Measurements from ENCODE around the gene DHX9.

The DHX9 gene

GRCh38 chr1:182847105-182847504, 8.0 kb downstream of the DHX9 start:
- no peak for DNase-seq (ENCODE audit: low read depth in 1 of 2, low spot score in 1 of 2)
- TF ChIP-seq JUND (IDR thresholded peaks at IDR 0.05; ENCODE audit: low read depth): no peak
- in situ Hi-C loops (cut with HindIII; ENCODE audit: low pct_unique_long_range_greater_than_20kb, low sequenced_read_pairs): no loop called here

GRCh38 chr1:182848736-182849135, 9.6 kb downstream of the DHX9 start:
- TF ChIP-seq JUND (IDR thresholded peaks at IDR 0.05; ENCODE audit: low read depth): no peak
- DNase-seq (ENCODE audit: low read depth in 1 of 2, low spot score in 1 of 2): no peak
- in situ Hi-C loops (cut with HindIII; ENCODE audit: low pct_unique_long_range_greater_than_20kb, low sequenced_read_pairs): no loop called here

DNA sequence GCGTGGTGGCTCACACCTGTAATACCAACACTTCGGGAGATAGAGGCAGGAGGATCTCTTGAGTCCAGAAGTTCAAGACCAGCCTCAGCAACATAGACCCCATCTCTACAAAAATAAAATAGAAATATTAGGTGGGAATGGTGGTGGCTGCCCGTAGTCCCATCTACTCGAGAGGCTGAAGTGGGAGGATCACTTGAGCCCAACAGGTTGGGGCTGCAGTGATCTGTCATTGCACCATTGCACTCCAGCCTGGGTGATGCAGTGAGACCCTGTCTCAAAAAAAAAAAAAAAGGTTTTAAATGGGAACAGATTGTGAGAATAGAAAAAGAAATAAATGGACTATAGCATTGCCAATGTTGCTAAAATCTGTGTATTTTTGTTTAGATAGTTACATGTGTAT, 11.2 kb downstream of the DHX9 start:
- TF ChIP-seq JUND (IDR thresholded peaks at IDR 0.05; ENCODE audit: low read depth): no peak
- in situ Hi-C loops (cut with HindIII; ENCODE audit: low pct_unique_long_range_greater_than_20kb, low sequenced_read_pairs): no loop called here
- no peak for DNase-seq (ENCODE audit: low read depth in 1 of 2, low spot score in 1 of 2)

DNA sequence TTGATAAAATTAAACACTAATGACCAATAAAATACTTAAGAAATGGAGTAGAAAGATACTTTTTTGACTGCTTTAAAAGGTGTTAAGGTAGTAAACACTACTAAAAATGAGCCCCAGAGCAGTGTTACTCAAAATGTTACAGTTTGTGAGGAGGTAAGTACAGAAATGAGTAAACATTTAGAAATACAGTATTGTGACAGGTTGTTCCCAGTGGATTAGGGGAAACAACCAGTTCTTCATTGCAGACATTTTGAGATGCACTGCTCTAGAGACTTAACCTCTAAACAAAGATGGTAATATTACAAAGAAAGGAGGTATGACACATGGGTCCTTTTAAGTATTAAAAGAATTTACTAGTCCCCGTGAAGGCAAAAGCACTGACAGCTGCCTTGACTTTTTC, 12.7 kb downstream of the DHX9 start:
- in situ Hi-C loops (cut with HindIII; ENCODE audit: low pct_unique_long_range_greater_than_20kb, low sequenced_read_pairs): no loop called here
- no peak for TF ChIP-seq JUND (IDR thresholded peaks at IDR 0.05; ENCODE audit: low read depth)
- DNase-seq (ENCODE audit: low read depth in 1 of 2, low spot score in 1 of 2): no peak

- no peak for TF ChIP-seq JUND (IDR thresholded peaks at IDR 0.05; ENCODE audit: low read depth)
- in situ Hi-C loops (cut with HindIII; ENCODE audit: low pct_unique_long_range_greater_than_20kb, low sequenced_read_pairs): no loop called here
- no peak for DNase-seq (ENCODE audit: low read depth in 1 of 2, low spot score in 1 of 2)
Observed at GRCh38 chr1:182855911-182856310, 16.8 kb downstream of the DHX9 start.

DNA sequence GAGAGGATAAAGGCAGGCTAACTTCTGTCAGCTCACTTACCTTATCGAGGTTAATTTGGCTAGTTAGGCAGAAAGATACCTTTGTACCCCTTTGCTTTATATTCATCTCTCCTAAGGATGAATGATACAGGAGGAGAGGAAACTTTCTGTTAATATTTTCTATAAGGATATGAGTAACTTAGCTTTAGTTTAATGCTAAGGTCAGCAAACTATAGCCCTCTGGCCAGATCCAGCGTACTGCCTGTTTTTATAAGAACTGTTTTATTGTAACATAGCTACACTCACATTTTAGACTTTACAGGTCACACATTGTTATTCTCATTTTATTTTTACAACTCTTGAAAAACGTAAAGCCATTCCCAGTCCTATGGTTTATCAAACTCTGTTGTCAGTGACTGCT, 18.1 kb downstream of the DHX9 start:
- no peak for TF ChIP-seq JUND (IDR thresholded peaks at IDR 0.05; ENCODE audit: low read depth)
- no peak for DNase-seq (ENCODE audit: low read depth in 1 of 2, low spot score in 1 of 2)
- in situ Hi-C loops (cut with HindIII; ENCODE audit: low pct_unique_long_range_greater_than_20kb, low sequenced_read_pairs): no loop called here

- no peak for TF ChIP-seq JUND (IDR thresholded peaks at IDR 0.05; ENCODE audit: low read depth)
- no peak for DNase-seq (ENCODE audit: low read depth in 1 of 2, low spot score in 1 of 2)
- in situ Hi-C loops (cut with HindIII; ENCODE audit: low pct_unique_long_range_greater_than_20kb, low sequenced_read_pairs): no loop called here
Observed at GRCh38 chr1:182860658-182861057, 21.5 kb downstream of the DHX9 start.

DNA sequence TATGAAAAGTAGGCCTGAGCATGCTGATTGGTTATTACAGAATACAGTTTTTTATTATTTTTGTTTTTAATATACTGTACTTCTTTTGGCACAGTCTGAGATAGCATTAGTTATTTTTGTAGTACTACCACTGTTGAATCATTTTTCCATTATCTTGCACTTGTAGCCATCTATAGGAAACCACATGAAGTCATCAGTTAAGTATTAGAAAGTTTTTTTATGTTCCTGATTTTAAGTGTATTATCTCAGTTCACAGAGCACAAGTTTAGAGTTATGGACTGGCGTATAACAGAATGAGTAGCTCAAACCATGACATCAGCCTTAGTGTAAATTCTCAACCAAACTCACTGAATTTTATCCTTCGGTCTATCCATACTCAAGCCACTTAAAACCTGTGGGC, 22.8 kb downstream of the DHX9 start:
- in situ Hi-C loops (cut with HindIII; ENCODE audit: low pct_unique_long_range_greater_than_20kb, low sequenced_read_pairs): no loop called here
- DNase-seq (ENCODE audit: low read depth in 1 of 2, low spot score in 1 of 2): no peak
- TF ChIP-seq JUND (IDR thresholded peaks at IDR 0.05; ENCODE audit: low read depth): no peak

DNA sequence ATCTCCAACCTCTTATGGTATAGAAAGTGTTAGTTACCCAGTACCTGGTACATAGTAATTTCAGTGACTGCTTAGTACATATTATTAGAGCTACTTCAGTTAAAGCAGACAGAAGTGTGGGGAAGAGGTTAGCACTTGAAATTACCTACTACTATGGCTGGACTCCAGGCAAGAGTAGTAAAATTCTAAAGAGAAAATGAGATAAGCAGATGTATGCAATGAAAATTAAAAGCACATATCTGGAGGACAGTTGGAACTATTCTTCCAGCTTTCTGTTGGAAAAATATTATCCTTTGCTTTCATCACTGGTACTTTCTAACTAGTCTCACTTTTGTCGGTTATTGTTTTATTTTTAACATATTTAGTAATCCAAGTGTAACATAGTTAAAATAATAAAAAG, 23.7 kb downstream of the DHX9 start:
- in situ Hi-C loops (cut with HindIII; ENCODE audit: low pct_unique_long_range_greater_than_20kb, low sequenced_read_pairs): no loop called here
- DNase-seq (ENCODE audit: low read depth in 1 of 2, low spot score in 1 of 2): no peak
- no peak for TF ChIP-seq JUND (IDR thresholded peaks at IDR 0.05; ENCODE audit: low read depth)

DNA sequence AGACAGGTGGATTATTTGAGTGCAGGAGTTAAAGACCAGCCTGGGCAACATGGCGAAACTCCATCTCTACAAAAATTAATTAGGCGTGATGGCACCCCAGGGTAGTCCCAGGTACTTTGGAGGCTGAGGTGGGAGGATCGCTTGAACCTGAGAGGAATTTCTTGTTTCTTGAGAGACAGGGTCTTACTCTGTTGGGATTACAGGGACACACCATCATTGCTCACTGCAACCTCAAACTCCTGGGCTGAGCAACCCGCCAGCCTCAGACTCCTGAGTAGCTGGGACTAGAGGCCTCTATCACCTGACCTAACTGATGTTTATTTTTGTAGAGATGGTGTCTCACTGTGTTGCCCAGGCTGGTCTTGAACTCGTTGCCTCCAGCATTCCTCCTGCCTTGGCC, 24.8 kb downstream of the DHX9 start:
- no peak for TF ChIP-seq JUND (IDR thresholded peaks at IDR 0.05; ENCODE audit: low read depth)
- in situ Hi-C loops (cut with HindIII; ENCODE audit: low pct_unique_long_range_greater_than_20kb, low sequenced_read_pairs): no loop called here
- no peak for DNase-seq (ENCODE audit: low read depth in 1 of 2, low spot score in 1 of 2)

GRCh38 chr1:182867861-182868260, 28.7 kb downstream of the DHX9 start:
- no peak for TF ChIP-seq JUND (IDR thresholded peaks at IDR 0.05; ENCODE audit: low read depth)
- in situ Hi-C loops (cut with HindIII; ENCODE audit: low pct_unique_long_range_greater_than_20kb, low sequenced_read_pairs): no loop called here
- no peak for DNase-seq (ENCODE audit: low read depth in 1 of 2, low spot score in 1 of 2)

DNA sequence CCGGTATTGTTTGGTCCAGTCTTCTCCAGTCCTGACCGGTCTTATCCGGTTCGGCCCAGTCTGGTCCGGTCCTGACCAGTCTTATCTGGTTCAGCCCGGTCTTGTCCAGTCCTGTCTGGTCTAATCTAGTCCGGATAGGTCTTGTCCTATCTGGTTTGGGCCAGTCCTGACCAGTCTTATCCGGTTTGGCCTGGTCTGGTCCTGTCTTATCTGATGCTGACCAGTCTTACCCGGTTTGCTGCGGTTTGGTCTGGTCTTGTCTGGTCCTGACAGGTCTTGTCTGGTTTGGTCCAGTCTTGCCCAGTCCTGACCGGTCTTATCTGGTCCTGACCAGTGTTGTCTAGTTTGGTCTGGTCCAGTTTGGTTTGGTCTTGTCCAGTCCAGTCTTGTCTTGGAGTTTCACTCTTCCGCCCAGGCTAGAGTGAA, 30.1 kb downstream of the DHX9 start:
- DNase-seq (ENCODE audit: low read depth in 1 of 2, low spot score in 1 of 2): peak in 1 of 2 experiments; percentile 25
- in situ Hi-C loops (cut with HindIII; ENCODE audit: low pct_unique_long_range_greater_than_20kb, low sequenced_read_pairs): no loop called here
- TF ChIP-seq JUND (IDR thresholded peaks at IDR 0.05; ENCODE audit: low read depth): no peak

DNA sequence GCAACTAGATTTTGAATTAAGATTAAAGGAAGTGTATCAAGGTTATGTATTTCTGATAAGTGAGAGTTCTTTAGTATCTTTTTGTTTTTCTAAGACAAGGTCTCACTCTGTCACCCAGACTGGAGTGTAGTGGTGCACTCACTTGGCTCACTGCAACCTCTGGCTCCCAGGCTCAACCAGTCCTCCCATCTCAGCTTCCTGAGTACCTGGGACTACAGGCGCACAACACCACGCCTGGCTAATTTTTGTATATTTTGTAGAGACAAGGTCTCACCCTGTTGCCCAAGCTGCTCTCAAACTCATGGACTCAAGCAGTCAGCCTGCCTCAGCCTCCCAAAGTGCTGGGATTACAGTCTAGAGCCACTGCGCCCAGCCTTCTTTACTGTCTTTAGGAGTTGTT, 33.7 kb downstream of the DHX9 start:
- in situ Hi-C loops (cut with HindIII; ENCODE audit: low pct_unique_long_range_greater_than_20kb, low sequenced_read_pairs): no loop called here
- no peak for TF ChIP-seq JUND (IDR thresholded peaks at IDR 0.05; ENCODE audit: low read depth)

GRCh38 chr1:182875889-182876288, 36.7 kb downstream of the DHX9 start:
- TF ChIP-seq JUND (IDR thresholded peaks at IDR 0.05; ENCODE audit: low read depth): no peak
- in situ Hi-C loops (cut with HindIII; ENCODE audit: low pct_unique_long_range_greater_than_20kb, low sequenced_read_pairs): no loop called here
- no peak for DNase-seq (ENCODE audit: low read depth in 1 of 2, low spot score in 1 of 2)

More for the DNA sequence above, 33.7 kb downstream of the DHX9 start:
- DNase-seq (ENCODE audit: low read depth in 1 of 2, low spot score in 1 of 2): no peak

Measured in T47D (cell line).